ENCODE results near the gene KIF16B. TPM values are rescaled to one million over a fixed set of nuclear protein-coding genes. Genes with fewer than 3 reads are reported as not detected.

KIF16B gene
- total and polyA plus RNA-seq, 2 of the 8 experiments (the other 6 are each of a cell fraction or from before 2014, with no cell fraction given) = 3.0 to 9.2 TPM

- H3K4me1 ChIP-seq (replicated peaks in 1 of 4; ENCODE audit: control insufficient read depth in 3 of 4, insufficient read depth in 4 of 4, low read length in 3 of 4) = peaks cover 0 to 3% (median 0%) of the 10 kb centered on the region in 4 experiments; a peak in 1 of 7 replicates
- no peak overlapping the region for H3K23ac ChIP-seq (ENCODE audit: insufficient read length)
- no peak overlapping the region for H3K56ac ChIP-seq (replicated peaks; ENCODE audit: insufficient read length, low read depth, low read length)
- no peak overlapping the region for H3K4ac ChIP-seq (replicated peaks; ENCODE audit: insufficient read length, low read depth, low read length)
- no peak overlapping the region; the same call in 1 of the 2 replicates for H2BK5ac ChIP-seq (ENCODE audit: low read depth, low read length)
- H2AFZ ChIP-seq (ENCODE audit: low read length) = no peak overlapping the region
- H3K79me1 ChIP-seq (ENCODE audit: low read depth, low read length) = peaks cover 6% of the 10 kb centered on the region; the same call in 1 of the 2 replicates
- CTCF ChIA-PET (ENCODE audit: partially characterized antibody) = interaction anchor here (0.6 kb wide), 1 partner anchor 48 kb away, joined by 3 read pairs; no protein-coding TSS in a partner anchor
- no peak overlapping the region for H2BK120ac ChIP-seq (replicated peaks; ENCODE audit: low read depth, low read length)
- H2BK15ac ChIP-seq (ENCODE audit: low read length) = no peak overlapping the region
- H3K4me3 ChIP-seq (ENCODE audit: extremely low read depth in 1 of 4, insufficient read depth in 2 of 4, low read depth in 3 of 4, low read length in 4 of 4) = no peak overlapping the region
- H3K18ac ChIP-seq (ENCODE audit: extremely low read depth, low read length) = no peak overlapping the region
- no peaks in the 10 kb centered on the region for H3K36me3 ChIP-seq (ENCODE audit: control insufficient read depth in 2 of 4, insufficient read depth in 4 of 4, low read length in 3 of 4)
- H3K79me2 ChIP-seq (ENCODE audit: control insufficient read depth in 1 of 2, insufficient read depth in 2 of 2, low read length in 2 of 2) = peaks cover 0 to 6% of the 10 kb centered on the region in 2 experiments; a peak in 1 of 4 replicates
- no peak overlapping the region for H2BK20ac ChIP-seq (ENCODE audit: low read length)
- no peak overlapping the region for H4K8ac ChIP-seq (ENCODE audit: extremely low read depth, insufficient read depth, low read length)
- POLR2A ChIA-PET (ENCODE audit: partially characterized antibody) = no interaction called here
- no peak overlapping the region for H2AK5ac ChIP-seq (ENCODE audit: low read depth, low read length)
- no peak overlapping the region for H4K5ac ChIP-seq (ENCODE audit: insufficient read length, low read depth, low read length)
- H4K91ac ChIP-seq (replicated peaks; ENCODE audit: insufficient read length, low read length) = no peak overlapping the region
- no peak overlapping the region for H2BK12ac ChIP-seq (ENCODE audit: low read depth, low read length)
- no peak for DNase-seq (ENCODE audit: low read depth in 1 of 2, low spot score in 2 of 2)
- H3K4me2 ChIP-seq (ENCODE audit: insufficient read depth in 1 of 2, low read depth in 2 of 2, low read length in 2 of 2) = no peak overlapping the region
- H3K23me2 ChIP-seq (ENCODE audit: low read depth, low read length) = no peaks in the 10 kb centered on the region
- peaks cover 0 to 4% of the 10 kb centered on the region in 2 experiments for H4K20me1 ChIP-seq (replicated peaks in 1 of 2; ENCODE audit: control insufficient read depth in 1 of 2, insufficient read depth in 2 of 2, low read length in 2 of 2)
- H3K27ac ChIP-seq (ENCODE audit: low read depth, low read length) = no peak overlapping the region
- FAIRE-seq = no peak
- H3K9me3 ChIP-seq (ENCODE audit: insufficient read depth in 2 of 2, low read depth in 1 of 2, low read length in 1 of 2) = peaks cover 11 to 16% of the 10 kb centered on the region in 2 experiments; a peak in 3 of 4 replicates
- no peak overlapping the region for H3K14ac ChIP-seq (ENCODE audit: insufficient read length)
- no peaks in the 10 kb centered on the region for H3K27me3 ChIP-seq (replicated peaks in 1 of 4; ENCODE audit: control insufficient read depth in 3 of 4, extremely low read depth in 1 of 4, insufficient read depth in 3 of 4, low read length in 3 of 4)
- H3K9ac ChIP-seq (replicated peaks in 1 of 4; ENCODE audit: extremely low read depth in 1 of 4, low read depth in 3 of 4, low read length in 3 of 4) = no peak overlapping the region
- TF ChIP-seq NANOG (IDR thresholded peaks at IDR 0.05; ENCODE audit: insufficient read depth, low read depth, low read length, poor library complexity, severe bottlenecking) (no peak), CBX8 (IDR thresholded peaks at IDR 0.05; ENCODE audit: borderline replicate concordance, low read depth, low read length) (no peak), ATF2 (IDR thresholded peaks at IDR 0.05; ENCODE audit: low read length) (no peak)
These were observed 17.5 kb downstream of the KIF16B start for GRCh38 chr20:16555754-16556153.

Measured in H1 (cell line).